NCI-H146 (cell line): ENCODE data around the gene DGKQ.

Source experiments
- DNase-seq: peaks from one replicate; lab custom pipeline; 2025; lab: John Stamatoyannopoulos, UW

The DGKQ gene

DNA sequence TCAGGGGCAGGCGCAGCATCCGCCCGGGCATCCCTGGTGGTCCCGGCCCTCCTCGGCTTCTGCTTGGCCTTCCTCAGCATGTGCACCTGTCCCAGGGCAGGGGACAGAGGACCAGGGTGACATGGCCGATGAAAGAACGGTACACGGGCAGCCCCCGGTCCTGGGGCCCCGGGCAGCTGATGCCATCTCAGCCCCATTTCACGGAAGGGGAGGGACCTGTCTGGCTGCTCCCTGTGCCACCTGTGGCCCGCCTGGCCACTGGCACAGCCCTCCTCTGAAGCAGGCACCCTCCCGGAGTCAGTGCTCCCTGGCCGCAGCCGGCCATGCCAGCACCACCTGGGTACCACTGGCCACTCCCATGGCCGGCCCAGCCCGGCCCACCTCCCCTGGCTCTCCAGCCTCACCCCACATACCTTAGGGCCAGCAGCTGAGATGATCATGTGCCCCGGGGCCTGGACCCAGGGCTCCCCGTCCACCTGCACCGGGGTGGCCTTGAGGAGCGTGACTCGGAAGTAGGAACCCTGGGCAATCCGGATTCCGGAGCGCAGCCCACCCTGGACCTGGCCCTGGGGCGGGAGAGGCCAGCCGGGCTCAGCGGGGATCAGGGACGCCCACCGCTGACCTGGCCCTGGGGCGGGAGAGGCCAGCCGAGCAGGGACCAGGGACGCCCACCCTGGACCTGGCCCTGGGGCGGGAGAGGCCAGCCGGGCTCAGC is 12.6 kb downstream of the DGKQ start:
- DNase-seq = no peak

GRCh38 chr4:960140-960635 is 13.2 kb downstream of the DGKQ start:
- DNase-seq = no peak

- DNase-seq = no peak
Observed at GRCh38 chr4:959338-960139, 13.8 kb downstream of the DGKQ start.

DNA sequence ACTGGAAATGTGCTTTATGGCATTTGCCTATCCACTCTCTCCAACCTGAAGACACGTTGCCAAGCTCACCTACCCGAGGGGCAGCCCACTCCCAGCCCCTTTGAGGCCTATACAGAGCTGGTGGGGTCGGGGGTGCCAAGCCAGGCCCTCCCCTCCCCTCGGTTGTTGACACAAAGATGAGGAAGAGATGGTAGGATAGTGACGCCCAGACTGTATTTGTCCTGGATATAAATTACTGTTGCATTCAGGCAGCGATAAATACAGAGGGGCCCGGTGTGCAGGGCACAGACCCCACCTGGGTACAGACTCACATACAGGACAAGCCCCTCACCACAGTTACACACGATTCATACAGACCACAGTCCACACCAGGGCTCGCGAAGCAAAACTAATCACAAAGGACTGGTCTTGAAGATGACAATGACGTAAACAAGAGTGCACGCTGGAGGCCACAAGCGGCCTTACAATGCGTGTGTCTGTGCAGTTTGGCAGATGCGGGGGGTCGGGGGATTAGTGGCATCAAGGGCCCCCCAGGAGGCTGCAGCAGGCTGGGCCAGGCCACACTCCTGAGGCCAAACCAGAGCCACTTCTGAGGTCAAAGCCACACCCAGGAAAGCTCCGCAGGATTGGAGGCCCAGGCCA is 14.6 kb downstream of the DGKQ start:
- no peak for DNase-seq

- DNase-seq = no peak
Observed at GRCh38 chr4:958314-958665, 15.1 kb downstream of the DGKQ start.

GRCh38 chr4:957581-958313 is 15.6 kb downstream of the DGKQ start:
- DNase-seq = no peak

- DNase-seq = no peak
Observed at GRCh38 chr4:957231-957580, 16.2 kb downstream of the DGKQ start.

DNA sequence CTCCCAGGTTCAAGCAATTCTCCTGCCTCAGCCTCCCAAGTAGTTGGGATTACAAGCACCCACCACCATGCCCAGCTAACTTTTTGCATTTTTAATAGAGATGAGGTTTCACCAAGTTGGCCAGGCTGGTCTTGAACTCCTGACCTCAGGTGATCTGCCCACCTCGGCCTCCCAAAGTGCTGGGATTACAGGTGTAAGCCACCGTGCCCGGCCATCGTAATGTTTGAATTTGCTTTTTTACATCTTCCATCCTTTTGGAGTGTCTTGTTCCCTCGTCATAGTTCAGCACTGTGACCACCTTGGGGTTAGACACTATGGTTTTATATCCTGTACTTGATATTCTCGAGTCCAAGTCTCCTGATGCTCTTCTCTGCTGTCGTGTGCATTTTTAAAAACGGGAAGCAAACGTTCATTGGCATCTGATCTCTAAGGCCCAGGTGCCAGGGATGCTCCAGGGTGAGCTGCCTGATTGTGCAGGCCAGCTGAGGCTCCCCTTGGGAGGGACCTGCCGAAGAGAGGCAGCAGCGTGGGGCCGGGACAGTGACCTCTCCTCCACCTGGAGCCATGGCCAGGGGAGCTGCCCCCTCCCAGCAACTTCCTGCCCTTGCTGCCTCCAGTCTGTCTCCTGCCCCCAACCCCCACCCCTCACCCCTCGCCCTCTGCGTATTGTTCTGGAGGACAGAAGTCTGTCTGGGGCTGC is 16.7 kb downstream of the DGKQ start:
- no peak for DNase-seq

DNA sequence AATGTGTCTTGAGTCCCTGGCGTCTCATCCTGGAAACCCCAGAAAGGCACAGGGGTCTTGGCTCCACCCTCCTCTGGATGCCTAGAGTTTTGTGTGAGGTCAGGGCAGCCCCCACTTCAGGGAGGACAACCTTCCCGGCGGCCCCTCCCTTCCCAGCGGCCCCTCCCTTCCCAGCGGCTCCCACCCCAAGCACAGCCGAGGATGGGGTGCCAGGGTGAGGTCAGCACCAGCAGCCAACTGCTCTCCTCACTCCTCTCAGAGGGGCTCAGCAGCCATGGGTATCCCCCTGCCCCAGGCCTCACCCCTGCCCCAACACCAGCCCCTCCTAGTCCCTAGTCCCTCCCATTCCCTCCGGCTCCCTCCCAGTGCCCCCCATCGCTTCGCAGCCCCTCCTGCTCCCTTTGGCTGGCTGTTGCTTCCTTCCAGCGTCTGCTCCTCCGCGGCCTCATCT is 17.4 kb downstream of the DGKQ start:
- no peak for DNase-seq

GRCh38 chr4:955161-955921 is 18.0 kb downstream of the DGKQ start:
- DNase-seq = no peak

DNA sequence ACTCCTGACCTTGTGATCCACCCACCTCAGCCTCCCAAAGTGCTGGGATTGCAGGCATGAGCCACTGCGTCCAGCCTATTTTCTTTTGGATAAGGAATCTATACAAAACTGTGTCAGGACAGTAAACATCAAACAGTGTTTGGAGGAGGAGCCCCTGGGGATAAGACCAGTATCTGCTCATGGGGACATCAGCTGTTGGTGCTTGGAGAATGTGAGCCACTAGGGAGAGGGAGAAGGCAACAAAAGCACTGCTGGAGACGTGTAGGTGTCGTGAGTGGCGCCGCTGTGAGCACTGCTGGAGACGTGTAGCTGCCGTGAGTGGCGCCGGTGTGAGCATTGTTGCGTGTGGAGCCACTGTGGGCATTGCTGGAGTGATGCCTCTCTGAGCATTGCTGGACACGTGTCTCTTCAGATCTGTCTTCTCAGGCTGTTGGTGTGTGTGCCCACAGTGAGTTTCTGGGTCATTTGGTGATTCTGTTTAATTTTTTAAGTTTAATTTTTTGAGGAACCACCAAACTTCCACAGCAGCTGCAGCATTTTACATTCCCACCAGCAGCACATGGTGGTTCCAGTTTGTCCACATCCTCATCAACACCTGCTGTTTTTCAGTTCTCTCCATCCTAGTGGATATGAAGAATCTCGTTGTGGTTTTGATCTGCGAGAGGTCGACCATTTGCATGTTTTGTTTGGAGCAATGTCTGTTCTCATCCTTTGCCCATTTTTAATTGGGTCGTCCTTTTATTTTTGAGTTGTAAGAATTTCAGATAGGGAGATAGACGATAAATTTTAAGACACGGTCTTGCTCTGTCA is 19.0 kb downstream of the DGKQ start:
- DNase-seq = no peak

- no peak for DNase-seq
Observed at GRCh38 chr4:953574-953915, 19.8 kb downstream of the DGKQ start.

- DNase-seq = no peak
Observed at GRCh38 chr4:952881-953573, 20.3 kb downstream of the DGKQ start.

DNA sequence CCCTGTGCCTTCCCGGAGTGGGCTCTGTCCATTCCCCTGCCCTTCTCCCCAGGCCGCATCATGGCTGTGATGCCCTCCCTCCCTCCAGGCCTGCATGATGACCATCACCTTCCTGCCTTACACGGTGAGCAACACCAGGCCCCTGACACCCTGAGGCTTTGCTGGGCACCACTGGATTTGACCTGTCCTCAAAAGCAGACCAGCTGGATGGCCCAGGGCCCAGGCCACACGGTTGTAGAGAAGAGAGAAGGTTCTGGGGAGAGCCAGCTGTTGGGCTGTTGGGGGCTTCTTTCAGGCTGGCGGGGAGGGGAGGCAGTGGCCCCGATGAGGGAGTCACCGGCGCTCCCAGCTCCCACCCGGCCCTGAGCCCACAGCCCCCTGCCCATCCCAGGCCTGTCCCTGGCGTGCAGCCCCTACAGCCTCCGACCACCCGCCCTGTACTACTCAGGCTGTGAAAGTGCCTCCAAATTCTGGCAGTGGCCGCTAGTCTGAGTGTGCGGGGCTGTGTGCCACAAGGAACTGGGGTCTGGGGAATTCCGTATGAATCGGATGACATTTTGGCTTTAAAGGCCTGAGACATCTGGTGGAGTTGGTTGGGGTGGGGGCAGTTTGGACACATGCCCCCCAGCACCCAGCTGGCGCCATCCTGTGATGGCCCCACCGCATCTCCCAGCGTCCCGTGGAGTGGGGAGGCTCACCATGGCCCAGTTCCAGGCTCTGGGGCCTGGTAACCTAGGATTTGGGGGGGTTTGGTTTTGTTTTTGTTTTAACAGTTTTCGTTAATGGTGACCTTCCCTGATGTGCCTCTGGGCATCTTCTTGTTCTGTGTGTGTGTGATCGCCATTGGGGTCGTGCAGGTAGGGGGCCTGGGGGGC is 21.5 kb downstream of the DGKQ start:
- no peak for DNase-seq

GRCh38 chr4:951186-951585 is 22.2 kb downstream of the DGKQ start:
- DNase-seq = no peak

DNA sequence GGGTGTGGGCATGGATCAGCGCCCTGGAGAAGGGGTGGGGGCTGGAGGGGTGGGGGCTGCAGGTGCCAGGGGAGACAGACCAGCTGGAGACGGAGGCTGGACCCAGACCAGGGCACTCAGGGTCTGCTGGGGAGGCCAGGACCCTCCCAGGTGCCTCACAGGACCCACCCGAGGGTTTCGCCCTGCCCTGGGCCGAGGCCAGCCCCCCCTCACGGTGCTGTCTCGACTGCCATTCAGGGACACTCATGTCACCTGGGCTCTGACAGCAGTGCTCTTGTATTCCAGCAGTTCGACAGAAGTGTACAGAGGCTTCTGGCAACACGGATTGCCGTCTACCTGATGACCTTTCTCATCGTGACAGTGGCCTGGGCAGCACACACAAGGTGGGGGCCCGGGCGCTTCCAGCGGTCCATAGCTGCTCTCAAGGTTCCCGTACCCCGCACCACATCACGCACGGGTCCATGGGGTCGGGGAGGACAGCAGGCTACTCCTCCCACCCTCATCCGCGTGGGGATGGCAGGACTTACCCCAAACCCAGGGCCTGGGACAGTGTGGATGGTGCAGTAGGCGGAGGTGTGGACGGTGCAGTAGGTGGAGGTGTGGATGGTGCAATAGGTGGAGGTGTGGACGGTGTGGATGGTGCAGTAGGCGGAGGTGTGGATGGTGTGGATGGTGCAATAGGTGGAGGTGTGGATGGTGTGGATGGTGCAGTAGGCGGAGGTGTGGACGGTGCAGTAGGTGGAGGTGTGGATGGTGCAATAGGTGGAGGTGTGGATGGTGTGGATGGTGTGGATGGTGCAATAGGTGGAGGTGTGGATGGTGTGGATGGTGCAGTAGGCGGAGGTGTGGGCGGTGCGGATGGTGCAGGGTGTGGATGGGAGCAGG is 23.0 kb downstream of the DGKQ start:
- DNase-seq = no peak

DNA sequence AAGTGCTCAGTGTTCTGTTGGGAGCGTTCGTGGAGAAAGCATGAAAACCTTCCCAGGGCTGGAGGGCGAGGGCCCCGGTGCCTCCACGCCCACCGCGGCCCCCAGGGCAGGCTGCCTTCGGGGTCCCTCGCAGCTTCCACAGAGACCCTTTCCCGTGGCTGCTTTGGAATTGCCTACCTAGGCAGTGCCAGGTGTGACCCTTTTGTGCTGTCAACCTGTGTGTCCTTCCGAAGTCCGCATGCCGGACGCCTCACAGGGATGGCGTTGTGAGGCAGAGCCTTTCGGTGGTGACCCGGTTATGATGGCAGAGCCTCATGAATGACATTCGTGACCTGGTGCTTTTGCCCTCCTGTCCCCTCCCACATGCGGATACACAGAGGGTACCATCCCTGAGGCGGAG is 23.7 kb downstream of the DGKQ start:
- no peak for DNase-seq

DNA sequence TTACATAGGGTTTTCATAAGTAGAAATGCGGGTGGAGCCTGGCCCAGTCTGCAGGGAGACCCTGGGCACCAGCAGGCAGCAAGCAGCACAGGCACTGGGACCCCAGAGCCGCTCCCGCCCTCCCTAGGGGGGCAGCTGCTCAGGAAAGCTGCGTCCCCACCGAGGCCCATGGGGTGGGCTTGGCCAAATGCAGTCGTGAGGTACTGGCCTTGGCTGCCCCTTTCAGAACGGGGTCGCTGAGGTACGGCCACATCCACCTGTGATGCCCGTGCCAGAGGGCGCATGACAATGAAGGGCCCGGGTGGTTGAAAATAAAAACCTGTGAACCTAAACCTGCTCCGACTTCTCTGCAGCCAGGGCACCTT is 24.5 kb downstream of the DGKQ start:
- no peak for DNase-seq
